ENCODE results near the gene FXYD3.

FXYD3 gene

GRCh38 chr19:35160629-35161433, 45.2 kb downstream of the FXYD3 start:
- no peak for DNase-seq (ENCODE audit: low read depth in 3 of 3)

GRCh38 chr19:35161434-35161743, 45.8 kb downstream of the FXYD3 start:
- DNase-seq (ENCODE audit: low read depth in 3 of 3), result no peak

- DNase-seq (ENCODE audit: low read depth in 3 of 3), result no peak
Measured at GRCh38 chr19:35162471-35163326, 47.1 kb downstream of the FXYD3 start.

- DNase-seq (ENCODE audit: low read depth in 3 of 3), result no peak
Measured at GRCh38 chr19:35164418-35164817, 48.8 kb downstream of the FXYD3 start.

GRCh38 chr19:35165200-35166058, 49.8 kb downstream of the FXYD3 start:
- no peak for DNase-seq (ENCODE audit: low read depth in 3 of 3)

- DNase-seq (ENCODE audit: low read depth in 3 of 3), result no peak
Measured at GRCh38 chr19:35166100-35167063, 50.8 kb downstream of the FXYD3 start.

GRCh38 chr19:35167251-35168119, 51.9 kb downstream of the FXYD3 start:
- DNase-seq (ENCODE audit: low read depth in 3 of 3), result no peak

GRCh38 chr19:35168196-35168595, 52.6 kb downstream of the FXYD3 start:
- no peak for DNase-seq (ENCODE audit: low read depth in 3 of 3)

GRCh38 chr19:35169221-35169995, 53.8 kb downstream of the FXYD3 start:
- DNase-seq (ENCODE audit: low read depth in 3 of 3), result no peak

GRCh38 chr19:35170359-35171061, 54.9 kb downstream of the FXYD3 start:
- DNase-seq (ENCODE audit: low read depth in 3 of 3), result no peak

GRCh38 chr19:35171730-35172129, 56.1 kb downstream of the FXYD3 start:
- no peak for DNase-seq (ENCODE audit: low read depth in 3 of 3)
